CD4-positive, alpha-beta T cell treated with Interleukin-15 for 1 hour (primary cell): ENCODE measurements around the gene CAMK2D.

Source experiments
- DNase-seq: peaks from one replicate; pipeline ENCODE4 v3.0.0-alpha.2; 2020

Gene CAMK2D

DNA sequence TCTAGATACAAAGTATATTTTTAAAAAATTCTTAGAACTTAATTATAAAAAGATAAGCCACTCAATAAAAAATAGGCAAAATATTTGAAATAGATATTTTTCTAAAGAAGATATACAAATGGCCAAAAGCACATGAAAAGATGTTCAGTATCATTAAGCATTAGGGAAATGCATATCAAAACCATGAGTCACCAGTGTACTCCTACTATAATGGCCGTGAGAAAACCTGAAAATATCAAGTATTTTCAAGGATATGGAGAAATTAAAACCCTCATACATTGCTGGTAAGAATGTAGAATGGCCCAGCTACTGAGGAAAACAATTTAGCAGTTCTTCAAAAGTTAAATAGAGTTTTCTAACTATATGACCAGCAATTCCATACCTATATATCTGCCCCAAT is 337.9 kb downstream of the CAMK2D start:
- DNase-seq: no peak

GRCh38 chr4:113420938-113421337 is 340.6 kb downstream of the CAMK2D start:
- no peak for DNase-seq

GRCh38 chr4:113419631-113420030 is 341.9 kb downstream of the CAMK2D start:
- DNase-seq: no peak

DNA sequence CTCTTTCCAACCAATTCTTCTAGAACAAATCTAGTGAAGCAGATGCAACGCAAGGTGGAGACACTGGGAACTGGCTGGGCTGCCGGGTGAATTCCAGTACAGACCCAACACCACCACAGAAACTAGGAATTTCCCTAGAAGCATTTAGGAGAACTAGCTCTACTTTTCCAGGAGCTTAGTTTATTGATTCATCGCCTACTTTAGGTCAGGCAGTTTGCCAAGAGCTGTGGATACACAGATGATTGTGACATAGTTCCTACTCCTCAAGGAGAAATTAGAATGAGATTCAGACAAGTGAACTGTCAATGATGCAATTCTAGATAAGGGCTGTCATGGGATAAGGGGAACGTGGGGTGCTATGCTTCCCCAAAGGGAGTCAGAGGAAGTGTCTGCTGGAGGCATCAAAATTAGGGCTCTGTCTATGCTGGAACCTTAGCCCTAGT is 350.0 kb downstream of the CAMK2D start:
- DNase-seq: no peak

- DNase-seq: no peak
Measured at GRCh38 chr4:113410686-113411085, 350.9 kb downstream of the CAMK2D start.

DNA sequence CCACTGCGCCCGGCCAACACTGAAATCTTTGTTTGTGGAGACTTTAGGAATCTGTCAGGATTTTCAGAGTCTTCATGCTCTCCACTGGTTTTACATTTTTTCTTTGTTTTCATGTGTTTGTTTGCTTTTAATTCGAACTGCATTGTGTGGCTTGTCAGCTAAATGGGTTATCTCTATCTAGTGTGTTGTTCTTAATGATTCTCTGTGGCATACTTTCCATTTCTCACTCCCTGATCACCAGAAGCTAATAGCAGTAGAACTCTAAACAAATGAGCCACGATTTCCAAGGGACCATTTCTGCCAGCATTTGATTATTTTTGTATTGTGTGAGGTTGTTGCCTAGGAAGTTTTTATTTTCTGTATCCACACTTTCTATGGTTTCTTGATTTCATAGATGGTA is 352.4 kb downstream of the CAMK2D start:
- no peak for DNase-seq

DNA sequence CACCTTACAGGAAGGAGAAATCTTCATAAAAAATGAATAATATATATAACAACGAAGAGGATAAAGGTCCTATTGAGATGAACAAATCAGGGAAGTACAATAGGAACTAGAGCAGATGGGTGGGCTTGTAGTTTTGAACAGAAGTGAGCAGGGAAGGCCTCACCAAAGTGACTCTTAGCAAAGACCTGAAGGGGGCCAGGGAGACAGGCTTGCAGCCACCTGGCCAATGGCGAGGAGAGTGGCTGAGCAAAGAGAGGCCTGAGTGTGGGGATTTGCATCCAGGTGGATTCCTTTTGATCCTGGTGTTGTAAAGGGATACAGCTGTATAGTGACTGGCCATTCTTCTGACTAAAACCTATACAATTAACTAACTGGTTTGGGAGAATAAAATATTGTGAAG is 354.1 kb downstream of the CAMK2D start:
- no peak for DNase-seq

DNA sequence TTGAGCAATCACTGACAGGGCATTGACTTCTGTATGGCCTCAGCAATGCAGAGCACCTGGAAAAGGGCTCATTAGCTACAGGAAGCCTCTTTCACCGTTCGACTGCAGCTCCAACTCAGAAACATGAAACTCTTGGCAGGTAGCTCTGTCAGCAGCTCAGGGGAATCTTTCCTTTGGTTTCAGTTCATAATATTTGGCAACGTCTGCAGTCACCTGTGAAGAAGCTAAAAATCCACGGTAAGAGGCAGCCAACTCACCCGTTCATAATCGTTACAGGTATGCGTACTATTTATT is 354.9 kb downstream of the CAMK2D start:
- no peak for DNase-seq

DNA sequence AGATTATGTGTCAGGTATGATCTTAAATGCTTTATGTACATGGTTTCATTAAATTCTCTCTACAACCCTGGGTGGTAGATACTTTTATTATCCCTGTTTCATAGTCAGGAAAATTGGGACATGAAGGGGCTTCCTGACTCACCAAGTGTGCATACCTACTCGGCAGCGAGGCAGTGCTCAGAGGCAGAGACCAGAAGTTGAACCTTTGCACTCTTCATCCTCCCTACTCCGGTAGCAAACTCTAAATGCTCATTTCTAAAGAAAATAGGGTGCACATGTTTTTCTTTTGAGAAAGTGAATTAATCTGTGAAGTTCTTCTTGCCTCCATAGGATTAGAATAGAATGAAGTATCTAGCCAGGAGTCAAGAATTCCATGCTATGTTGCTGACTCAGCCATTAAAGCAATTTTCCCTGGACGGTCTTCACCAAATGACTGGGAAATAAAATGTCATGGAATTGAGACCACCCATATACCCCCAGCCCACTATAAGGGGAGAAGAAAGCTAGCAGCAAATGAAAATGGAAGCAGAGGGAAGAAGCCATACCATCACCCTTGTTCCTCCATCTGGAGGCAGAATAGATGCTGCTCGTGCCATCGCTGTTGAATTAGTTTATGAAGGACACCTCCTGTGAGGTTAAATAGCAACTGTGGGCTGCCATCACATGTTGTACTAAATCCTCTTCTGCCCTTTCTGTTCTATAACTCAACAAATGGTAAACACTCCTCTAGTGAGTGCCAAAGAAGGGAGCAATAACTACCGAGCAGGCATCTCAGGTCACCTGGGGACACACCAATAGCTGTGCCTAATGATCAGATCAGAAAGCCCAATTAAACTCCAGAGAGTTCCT is 355.4 kb downstream of the CAMK2D start:
- no peak for DNase-seq

DNA sequence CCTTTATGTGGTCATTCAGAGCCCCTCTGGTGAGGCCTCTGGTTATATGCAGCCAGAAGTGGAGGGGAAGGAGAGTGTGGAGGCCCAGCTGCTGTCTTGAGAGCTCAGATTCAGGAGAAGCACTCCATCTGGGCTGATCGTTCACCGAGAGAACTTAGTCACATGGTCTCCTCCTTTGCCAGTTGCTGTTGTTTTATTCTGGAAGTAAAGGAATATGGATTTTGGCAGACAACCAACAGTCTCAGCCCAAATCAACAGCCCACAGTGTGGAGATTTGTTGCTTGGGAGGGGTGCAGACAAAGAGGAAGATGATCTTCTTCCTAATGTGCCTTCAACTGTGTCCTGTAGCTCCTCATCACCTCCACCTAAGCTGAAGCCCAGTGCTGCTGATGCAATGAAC is 356.7 kb downstream of the CAMK2D start:
- DNase-seq: no peak

DNA sequence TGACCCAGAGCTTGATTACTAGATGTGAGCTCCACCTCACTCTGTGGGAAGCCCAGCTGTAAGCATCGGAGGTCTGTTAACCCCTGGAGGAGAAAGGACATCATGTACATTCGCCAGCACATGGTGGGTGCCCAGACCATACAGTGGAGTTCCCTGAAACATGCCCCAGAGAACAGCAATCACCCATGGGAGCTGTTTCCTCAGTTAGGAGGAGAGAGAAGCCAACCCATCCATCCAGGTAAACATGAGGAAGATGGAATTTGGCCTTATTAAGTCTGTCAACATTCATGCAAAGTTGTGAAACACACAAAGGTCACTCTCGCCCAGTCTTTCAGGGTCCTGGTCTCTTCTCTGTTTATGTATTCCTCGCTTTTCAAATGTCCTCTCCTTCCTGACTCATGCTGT is 357.4 kb downstream of the CAMK2D start:
- no peak for DNase-seq
